ENCODE results near the gene TM4SF5.

Gene TM4SF5, protein sequence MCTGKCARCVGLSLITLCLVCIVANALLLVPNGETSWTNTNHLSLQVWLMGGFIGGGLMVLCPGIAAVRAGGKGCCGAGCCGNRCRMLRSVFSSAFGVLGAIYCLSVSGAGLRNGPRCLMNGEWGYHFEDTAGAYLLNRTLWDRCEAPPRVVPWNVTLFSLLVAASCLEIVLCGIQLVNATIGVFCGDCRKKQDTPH

DNA sequence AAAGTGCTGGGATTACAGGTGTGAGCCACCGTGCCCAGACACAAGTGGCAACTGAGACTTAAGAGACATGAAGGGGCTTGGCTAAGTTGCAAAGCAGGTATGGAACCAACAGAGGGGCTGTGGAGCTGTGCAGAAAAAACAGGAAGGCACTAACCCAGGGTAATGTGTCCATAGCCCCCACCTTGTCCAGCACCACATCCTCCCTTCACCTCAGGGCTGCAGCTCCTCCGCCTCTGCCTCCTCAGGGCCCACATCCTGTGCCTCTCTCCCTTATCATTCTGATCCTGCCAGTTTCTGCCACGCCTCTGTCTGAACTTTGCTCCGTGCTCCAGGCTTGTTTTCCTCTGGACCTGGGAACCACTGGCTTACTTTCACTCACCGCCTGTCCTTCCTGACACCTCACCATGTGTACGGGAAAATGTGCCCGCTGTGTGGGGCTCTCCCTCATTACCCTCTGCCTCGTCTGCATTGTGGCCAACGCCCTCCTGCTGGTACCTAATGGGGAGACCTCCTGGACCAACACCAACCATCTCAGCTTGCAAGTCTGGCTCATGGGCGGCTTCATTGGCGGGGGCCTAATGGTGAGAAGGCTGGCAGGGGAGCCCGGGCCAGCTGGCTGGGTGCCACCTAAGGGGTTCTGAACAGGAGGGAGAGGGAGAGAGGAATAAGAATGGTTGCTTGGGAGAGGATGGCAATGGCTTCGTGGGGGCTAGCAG, at the start of gene TM4SF5:
TM4SF5 (plus strand) TSS at position 368 of the 716 bp plus-strand sequence; CDS start at position 405, 37 bp downstream.
- peak; percentile 83 for DNase-seq (ENCODE audit: low spot score)

DNA sequence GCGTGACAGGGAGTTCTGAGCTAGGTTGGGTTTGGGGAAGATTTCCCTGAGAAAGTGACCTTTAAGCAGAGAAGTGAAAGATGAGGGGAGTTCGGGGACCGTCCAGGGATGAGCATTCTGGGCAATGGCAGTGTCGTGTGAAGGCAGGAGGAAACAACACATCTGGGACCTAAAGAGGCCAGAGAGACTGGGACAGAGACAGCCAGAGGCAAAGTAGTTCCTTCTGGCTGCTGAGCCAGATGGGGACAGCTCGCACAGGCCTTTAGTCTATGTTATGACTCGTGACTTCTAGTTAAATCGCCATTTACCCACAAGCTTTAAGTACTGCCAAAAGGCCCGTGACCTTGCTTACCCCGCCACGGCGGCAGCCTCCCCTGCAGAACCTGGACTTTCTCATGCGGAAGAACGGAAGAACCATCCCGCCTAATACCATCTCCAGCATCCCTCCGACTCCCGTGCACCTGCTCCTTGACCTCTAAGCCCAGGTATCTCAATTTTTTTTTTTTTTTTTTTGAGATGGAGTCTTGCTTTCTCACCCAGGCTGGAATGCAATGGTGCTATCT, 48.9 kb upstream of the TM4SF5 start:
- no peak for DNase-seq (ENCODE audit: low spot score)

DNA sequence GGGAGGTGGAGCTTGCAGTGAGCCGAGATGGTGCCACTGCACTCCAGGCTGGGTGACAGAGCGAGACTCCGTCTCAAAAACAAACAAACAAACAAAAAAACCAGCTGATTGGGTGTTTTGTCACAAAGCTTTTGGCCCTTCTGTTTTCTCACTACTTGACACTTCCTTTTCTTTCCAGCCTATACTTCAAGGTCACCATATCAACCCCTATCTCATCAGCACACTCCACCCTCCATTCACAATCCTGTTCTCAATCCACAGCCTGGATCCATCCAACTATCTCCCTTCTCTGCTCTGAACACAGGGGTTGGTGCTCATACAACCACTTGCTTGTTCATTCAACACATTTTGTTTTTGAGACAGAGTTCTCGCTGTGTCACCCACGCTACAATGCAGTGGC, 47.0 kb upstream of the TM4SF5 start:
- DNase-seq (ENCODE audit: low spot score): no peak

DNA sequence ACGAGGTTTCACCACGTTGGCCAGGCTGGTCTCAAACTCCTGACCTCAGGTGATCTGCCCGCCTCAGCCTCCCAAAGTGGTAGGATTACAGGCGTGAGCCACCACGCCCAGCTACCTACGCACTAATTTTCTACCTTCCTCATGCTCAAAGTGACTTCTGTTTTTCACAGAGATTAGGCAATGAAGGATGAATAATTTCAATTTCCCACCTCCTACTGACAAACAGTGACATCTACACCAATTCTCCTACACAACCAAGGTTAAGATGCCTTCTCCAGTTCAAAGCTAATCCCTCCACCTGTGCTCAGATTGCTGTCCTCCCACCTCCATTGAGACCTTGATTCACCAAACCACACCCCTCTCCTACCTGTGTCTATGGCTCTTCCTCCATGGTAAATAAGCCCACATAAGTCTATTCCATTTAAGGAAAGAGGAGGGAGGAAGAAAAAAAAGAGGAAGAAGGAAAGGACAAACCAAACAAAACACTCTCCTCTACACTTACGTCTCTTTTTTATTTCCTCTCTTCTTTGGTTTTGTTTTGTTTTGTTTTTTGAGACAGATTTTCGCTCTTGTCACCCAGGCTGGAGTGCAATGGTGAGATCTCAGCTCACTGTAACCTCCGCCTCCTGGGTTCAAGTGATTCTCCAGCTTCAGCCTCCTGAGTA, 45.9 kb upstream of the TM4SF5 start:
- no peak for DNase-seq (ENCODE audit: low spot score)

DNA sequence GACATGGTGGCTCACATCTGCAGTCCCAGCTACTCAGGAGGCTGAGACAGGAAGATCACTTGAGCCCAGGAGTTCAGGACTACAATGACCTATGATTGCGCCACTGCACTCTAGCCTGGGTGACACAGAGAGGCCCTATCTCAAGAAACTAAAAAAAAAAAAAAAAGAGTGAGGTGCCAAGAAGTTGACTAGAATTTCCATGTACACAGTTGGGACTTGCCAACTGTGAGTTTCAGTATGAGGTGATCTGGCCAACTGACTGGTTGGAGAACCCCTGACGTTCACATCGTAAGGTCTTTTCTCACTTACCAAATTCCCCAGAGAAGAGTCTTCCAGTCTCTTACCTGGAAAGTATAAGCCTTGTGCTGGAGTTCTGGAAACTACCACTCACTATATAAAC, 43.6 kb upstream of the TM4SF5 start:
- DNase-seq (ENCODE audit: low spot score): no peak

DNA sequence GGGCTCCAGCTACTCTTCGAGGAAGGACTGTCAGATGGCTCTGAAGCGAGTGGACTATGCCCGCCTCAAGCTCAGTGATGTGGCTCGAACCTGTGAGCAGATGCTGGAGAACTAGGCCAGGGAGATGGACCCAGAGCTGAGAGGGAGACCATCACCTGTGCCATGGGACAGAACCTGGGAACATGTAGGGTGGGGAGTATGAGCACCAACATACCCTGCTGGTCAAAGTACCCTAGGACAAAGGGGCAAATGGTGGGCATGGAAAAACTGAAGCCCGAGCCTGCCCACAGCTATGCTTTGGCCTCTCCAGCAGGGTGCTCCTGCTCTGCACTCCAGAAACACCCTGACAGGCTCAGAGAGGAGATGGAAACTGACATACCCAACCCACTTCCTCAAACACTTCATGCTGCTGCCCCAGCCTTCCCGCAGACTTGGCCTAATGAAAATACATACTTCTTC, 38.6 kb upstream of the TM4SF5 start:
- no peak for DNase-seq (ENCODE audit: low spot score)

DNA sequence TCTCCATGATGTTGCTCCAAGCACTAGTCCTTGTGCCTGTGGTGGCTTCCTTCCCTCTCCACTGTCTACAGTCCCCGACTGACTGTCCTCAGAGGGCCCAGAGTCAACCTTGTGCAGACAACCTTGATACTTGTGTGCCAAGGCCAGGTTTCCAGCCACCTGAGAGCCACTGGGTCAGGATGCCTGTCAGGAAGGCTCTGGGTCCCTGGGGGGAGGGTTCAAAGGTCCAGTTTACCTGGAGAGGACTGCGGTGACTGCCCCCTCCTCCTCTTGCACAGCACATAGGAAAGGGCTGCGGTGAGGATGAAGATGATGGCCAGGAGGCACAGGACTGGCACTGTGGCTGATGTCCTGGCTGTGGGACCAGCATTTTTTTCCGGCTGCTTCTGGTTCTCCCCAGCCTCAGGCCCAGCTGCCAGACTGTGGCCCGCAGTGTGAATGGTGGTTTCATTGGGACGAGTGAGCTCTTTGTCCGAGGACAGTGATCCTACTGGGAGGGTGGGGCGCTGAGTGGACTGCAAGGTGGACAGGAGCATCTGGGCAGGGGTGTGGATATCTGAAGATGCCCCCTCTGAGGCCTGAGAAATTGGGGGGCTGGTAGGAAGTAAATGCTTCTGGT, 36.7 kb upstream of the TM4SF5 start:
- DNase-seq (ENCODE audit: low spot score): no peak

DNA sequence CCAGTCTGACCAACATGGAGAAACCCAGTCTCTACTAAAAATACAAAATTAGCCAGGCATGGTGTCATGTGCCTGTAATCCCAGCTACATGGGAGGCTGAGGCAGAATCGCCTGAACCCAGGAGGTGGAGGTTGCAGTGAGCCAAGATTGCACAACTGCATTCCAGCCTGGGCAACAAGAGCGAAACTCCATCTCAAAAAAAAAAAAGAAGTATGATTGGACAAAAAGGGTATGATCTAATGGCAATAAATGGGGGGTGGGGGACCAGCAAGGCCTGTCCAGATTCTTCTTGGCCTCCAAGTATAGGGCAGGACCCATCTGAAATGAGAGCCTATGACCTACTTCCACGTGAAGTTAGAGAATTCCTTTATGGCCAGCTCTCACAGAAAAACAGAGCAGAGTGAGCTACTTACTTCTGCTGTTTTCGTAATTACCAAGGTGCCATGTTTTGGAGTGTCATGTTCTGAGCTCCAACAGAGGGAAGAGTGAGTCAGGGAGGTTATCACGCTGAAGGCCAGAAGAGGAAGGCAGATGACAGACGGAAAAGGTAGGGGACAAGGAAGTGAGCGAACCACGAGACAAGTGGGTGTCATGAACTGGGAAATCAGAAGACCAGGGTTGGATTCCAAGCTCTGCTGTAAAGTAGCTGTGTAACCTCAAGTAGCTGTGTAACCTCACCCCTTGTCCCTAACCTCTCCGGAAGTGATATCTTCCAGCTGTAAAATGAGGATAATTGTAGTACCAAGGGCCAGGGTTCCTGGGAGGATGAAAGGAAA, 35.6 kb upstream of the TM4SF5 start:
- DNase-seq (ENCODE audit: low spot score): no peak

DNA sequence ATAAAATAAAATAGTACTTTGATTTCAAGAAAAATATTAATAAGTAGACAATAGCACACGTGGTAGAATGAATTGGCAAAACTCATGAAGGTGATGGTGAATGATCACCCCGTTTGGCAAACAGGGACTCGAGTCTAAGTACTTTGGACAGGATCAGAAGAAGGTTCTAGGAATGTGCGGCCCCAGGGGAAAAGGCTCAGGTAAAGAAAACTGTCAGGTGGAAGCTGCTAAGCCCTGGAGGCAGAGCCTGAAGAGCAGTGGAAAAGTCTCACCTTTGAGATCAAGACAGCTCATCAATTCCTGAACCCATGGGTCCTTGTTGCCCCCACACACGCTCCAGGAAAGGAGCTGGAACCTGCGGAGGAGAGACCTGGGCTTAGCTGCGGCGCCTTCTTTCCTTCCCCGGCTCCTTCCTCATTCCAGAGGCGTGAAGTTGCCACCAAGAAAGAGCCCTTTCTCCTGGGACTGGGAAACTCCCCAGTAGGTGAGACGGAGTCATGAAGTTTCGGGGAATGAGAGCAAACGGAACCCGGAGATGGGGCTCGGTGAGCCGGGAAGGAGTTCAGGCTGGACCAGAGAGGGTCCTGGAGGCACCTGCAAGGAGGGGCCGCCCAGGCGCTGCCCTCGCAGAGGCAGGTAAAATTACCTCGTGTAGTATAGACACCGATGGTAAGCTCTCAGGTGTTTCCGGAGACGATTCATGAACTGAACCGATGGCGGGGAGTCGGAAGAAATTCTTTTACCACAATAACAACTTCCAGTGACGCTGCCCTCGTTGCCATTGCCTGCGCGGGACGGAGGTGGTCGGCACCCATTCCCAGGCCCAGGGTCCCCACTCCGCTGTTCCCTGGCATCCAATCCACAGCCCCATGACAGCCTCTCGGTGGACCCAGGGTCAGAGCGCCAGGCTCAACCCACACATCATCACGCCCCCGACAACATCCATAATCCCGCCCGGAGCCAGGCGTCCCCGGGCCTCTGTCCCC, 33.3 kb upstream of the TM4SF5 start:
- no peak for DNase-seq (ENCODE audit: low spot score)

DNA sequence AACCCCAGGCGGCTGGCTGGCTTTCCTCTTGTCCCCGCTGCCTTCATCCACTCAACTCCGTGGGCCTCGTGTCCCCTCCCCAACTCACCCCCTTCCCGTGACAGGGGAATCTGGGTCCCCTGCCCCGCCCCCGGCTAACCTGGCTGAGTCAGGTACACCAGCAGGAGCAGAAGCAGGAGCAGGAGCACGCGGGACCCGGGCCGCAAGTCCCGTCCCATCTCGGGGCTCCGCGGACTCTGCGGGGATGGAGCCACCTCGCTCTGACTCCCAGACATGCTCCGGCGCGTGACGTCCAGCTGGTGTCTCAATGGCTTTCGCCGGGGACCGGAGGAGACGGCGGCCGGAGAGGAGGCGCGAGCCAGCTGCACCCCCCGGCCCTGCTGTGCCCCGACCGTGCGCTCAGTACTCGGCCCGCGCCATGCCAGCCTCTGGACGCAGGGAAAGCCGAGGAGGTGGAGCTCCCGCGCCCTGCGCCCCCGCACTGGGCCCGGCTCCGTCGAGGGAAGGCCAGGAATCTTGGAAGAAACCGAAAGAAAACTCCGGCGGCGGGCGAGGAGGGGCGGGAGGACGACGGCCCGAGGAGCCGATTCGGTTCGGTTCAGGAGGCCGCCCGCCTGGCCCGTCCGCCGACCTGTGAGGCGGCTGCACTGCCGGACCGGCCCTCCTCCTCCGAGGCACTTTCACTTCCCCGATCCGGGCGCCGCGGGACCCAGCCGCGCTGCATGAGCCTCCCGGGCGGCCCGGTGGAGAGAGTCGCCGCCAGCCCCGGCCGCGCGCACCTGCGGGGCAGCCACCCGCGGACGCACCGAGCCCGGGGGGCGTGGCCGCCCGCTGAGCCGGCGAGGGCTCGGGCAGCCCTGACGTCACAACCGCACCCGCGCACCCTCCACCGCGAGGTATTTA, 32.3 kb upstream of the TM4SF5 start, which contains the start of the genes CXCL16 and ZMYND15:
CXCL16 (minus strand) TSS at position 807 of the 903 bp plus-strand sequence; CDS start at position 218, 589 bp downstream.
ZMYND15 (plus strand) TSS at position 712 of the 903 bp plus-strand sequence. CDS start 716 bp downstream, outside the sequence.
- peak; percentile 39 for DNase-seq (ENCODE audit: low spot score)

DNA sequence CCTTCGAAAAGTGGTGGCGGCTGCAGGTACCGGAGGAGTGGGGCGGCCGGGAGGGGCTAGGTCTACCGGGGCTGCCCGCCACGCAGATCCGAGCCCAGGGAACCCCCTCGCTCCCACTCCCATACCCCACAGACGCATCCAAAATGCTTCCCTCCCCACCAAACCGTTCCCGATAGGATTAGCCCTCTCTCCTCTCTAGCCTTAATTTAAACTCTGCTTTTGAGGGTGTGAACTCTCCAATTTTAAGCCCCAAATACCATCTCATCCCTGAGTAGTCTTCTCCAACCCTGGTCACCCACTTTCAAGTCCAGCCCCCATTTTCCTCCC, 31.7 kb upstream of the TM4SF5 start:
- DNase-seq (ENCODE audit: low spot score): no peak

DNA sequence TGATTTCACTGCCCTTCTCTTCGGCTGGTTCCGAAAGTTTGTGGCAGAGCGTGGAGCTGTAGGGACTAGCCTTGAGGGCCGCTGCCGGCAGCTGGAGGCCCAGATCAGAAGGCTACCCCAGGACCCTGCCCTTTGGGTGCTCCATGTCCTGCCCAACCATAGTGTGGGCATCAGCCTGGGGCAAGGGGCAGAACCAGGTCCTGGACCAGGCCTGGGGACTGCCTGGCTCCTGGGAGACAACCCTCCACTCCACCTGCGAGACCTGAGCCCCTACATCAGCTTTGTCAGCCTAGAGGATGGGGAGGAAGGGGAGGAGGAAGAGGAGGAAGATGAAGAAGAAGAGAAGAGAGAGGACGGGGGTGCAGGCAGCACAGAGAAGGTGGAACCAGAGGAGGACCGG, 31.1 kb upstream of the TM4SF5 start:
- no peak for DNase-seq (ENCODE audit: low spot score)

DNA sequence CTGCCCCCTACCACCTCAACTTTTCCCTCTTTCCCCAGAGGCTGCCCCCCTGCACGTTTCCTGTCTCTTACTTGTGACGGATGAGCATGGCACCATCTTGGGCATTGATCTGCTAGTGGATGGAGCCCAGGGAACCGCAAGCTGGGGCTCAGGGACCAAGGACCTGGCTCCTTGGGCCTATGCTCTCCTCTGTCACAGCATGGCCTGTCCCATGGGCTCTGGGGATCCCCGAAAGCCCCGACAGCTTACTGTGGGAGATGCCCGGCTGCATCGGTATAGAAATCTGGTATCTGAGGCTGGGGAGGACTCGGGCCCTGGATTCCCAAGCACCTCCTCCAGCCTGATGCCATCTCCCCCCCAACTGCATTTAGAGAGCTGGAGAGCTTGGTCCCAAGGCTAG, 30.1 kb upstream of the TM4SF5 start:
- DNase-seq (ENCODE audit: low spot score): no peak

DNA sequence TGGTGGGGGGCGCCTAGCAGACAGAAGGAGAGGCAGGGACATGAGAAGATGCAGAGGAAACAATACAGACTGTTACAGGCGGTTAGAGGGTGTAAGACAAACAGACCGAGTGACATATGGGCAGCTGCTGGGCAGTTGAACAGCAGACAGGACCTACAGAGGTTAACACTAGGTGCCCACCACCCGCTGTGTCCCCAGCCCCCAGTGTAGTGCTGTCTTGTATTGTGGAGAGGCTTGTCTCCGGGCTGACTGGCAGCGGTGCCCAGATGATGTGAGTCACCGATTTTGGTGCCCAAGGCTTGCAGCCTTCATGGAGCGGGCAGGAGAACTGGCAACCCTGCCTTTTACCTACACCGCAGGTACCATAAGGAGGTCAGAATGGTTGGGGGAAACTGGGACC, 29.6 kb upstream of the TM4SF5 start:
- no peak for DNase-seq (ENCODE audit: low spot score)

DNA sequence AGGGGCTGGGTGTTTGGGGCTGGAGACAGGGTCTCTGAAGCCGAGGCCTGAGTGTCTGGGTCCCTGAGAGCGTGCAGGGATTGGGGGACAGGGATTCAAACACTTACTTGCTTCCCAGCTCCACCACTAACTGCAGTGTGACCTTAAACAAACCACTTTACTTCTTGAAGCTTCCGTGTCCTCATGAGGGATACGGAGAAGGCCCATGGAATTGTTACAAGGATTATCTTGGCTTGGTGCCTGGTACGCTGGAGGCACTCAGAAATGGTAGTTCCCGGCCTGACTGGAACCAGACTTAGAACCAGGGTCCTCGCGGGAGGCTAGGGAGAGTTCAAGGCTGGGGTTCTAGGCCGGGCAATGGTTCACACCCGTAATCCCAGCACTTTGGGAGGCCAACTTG, 29.1 kb upstream of the TM4SF5 start:
- no peak for DNase-seq (ENCODE audit: low spot score)

DNA sequence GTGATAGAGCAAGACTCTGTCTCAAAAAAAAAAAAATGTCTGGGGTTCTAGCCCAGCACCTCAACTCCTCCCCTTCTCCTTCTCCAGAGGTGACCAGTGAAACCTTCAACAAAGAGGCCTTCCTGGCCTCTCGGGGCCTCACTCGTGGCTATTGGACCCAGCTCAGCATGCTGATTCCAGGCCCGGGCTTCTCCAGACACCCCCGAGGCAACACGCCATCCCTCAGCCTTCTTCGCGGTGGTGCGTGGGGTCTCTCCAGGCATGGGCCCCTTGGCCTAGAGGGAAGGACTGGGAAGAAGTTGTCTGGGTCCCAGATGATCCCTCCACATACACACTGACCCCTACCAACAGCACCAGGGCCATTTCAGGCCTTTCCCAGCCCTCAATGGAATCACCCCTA, 28.5 kb upstream of the TM4SF5 start:
- no peak for DNase-seq (ENCODE audit: low spot score)

DNA sequence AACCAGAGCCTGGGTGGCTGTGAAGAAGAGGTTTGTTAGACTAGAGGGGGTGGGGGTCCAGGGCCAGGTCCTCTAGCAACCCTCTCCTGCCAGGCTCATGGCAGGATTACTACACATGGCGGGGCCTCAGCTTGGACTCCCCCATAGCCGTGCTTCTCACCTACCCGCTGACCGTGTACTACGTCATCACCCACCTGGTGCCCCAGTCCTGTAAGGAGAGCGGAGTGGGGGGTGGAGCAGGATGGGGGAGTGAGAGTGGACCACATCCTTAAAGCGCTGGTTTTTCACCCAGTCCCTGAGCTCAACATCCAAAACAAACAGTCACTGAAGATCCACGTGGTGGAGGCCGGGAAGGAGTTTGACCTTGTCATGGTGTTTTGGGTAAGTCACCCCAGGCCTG, 27.8 kb upstream of the TM4SF5 start:
- DNase-seq (ENCODE audit: low spot score): no peak

DNA sequence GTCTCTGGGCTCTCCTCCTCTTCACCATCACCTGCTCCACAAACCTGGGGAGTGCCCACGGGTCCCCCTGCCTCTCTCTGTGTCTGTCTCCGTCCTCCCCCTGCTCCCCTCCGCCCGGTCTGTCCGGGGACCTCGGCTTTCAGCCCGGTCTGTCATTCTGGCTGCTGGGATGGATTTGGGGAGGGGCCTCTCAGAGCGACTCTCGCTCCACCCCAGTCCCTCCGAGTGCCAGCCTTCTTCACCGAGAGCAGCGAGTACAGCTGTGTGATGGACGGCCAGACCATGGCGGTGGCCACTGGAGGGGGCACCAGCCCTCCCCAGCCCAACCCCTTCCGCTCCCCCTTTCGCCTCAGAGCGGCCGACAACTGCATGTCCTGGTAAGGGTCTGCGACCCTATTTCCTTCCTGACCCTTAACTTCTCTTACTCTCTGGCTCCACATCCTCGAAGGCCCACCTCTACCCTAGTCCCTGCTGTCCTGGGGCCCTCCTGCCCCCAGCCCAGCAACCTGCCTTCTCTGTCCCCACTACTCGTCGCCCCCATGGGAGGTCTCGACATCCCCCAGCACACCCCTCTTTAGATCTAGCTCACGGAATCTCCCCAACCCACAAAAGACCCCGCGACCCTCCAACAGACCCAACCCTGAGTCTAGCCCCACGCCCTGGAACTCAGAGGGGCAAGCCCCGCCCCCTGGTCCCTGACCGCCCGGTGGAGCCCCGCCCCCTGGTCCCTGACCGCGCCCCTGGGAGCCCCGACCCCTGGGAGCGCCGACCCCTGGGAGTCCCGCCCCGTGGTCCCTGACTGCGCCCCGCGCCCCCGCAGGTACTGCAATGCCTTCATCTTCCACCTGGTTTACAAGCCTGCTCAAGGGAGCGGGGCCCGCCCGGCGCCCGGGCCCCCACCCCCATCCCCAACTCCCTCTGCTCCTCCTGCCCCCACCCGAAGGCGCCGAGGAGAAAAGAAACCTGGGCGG, 26.4 kb upstream of the TM4SF5 start:
- no peak for DNase-seq (ENCODE audit: low spot score)
